Measurements from ENCODE around the gene BEAN1. TPM values are rescaled to one million over a fixed set of nuclear protein-coding genes. Genes with fewer than 3 reads are reported as not detected.

The BEAN1 gene
- total and polyA plus RNA-seq, 2 experiments from 2014 or later = 0.07 to 0.10 TPM

- H4K20me1 ChIP-seq (replicated peaks; ENCODE audit: insufficient read depth) = no peaks in the 10 kb centered on the region
- no peaks in the 10 kb centered on the region for H3K4me1 ChIP-seq (ENCODE audit: insufficient read depth)
- H3K27ac ChIP-seq (ENCODE audit: low read depth) = no peak overlapping the region
- H3F3A ChIP-seq (replicated peaks; ENCODE audit: low read depth) = no peaks in the 10 kb centered on the region
- TF ChIP-seq ZNF114 (CRISPR knock-in tag; IDR thresholded peaks at IDR 0.05) (no peak), ZNF331 (CRISPR knock-in tag; IDR thresholded peaks at IDR 0.05; ENCODE audit: low read depth) (no peak), JUNB (IDR thresholded peaks at IDR 0.05; ENCODE audit: unreplicated experiment) (no peak), POLR2AphosphoS5 (IDR thresholded peaks at IDR 0.05; ENCODE audit: low read depth) (no peak), STAT1 (IDR thresholded peaks at IDR 0.05; ENCODE audit: unreplicated experiment) (no peak), CREB1 (CRISPR knock-in tag; IDR thresholded peaks at IDR 0.05; ENCODE audit: low read depth) (no peak), CTCF (conservative IDR thresholded peaks at IDR 0.05; ENCODE audit: low read depth in 2 of 2) (no peak), EZH2 (IDR thresholded peaks at IDR 0.05; ENCODE audit: low read depth, unreplicated experiment) (no peak), NANOG (IDR thresholded peaks at IDR 0.05; ENCODE audit: borderline replicate concordance) (no peak), EZH2phosphoT487 (IDR thresholded peaks at IDR 0.05; ENCODE audit: unreplicated experiment) (no peak)
- TF ChIP-seq, protein P1, sequence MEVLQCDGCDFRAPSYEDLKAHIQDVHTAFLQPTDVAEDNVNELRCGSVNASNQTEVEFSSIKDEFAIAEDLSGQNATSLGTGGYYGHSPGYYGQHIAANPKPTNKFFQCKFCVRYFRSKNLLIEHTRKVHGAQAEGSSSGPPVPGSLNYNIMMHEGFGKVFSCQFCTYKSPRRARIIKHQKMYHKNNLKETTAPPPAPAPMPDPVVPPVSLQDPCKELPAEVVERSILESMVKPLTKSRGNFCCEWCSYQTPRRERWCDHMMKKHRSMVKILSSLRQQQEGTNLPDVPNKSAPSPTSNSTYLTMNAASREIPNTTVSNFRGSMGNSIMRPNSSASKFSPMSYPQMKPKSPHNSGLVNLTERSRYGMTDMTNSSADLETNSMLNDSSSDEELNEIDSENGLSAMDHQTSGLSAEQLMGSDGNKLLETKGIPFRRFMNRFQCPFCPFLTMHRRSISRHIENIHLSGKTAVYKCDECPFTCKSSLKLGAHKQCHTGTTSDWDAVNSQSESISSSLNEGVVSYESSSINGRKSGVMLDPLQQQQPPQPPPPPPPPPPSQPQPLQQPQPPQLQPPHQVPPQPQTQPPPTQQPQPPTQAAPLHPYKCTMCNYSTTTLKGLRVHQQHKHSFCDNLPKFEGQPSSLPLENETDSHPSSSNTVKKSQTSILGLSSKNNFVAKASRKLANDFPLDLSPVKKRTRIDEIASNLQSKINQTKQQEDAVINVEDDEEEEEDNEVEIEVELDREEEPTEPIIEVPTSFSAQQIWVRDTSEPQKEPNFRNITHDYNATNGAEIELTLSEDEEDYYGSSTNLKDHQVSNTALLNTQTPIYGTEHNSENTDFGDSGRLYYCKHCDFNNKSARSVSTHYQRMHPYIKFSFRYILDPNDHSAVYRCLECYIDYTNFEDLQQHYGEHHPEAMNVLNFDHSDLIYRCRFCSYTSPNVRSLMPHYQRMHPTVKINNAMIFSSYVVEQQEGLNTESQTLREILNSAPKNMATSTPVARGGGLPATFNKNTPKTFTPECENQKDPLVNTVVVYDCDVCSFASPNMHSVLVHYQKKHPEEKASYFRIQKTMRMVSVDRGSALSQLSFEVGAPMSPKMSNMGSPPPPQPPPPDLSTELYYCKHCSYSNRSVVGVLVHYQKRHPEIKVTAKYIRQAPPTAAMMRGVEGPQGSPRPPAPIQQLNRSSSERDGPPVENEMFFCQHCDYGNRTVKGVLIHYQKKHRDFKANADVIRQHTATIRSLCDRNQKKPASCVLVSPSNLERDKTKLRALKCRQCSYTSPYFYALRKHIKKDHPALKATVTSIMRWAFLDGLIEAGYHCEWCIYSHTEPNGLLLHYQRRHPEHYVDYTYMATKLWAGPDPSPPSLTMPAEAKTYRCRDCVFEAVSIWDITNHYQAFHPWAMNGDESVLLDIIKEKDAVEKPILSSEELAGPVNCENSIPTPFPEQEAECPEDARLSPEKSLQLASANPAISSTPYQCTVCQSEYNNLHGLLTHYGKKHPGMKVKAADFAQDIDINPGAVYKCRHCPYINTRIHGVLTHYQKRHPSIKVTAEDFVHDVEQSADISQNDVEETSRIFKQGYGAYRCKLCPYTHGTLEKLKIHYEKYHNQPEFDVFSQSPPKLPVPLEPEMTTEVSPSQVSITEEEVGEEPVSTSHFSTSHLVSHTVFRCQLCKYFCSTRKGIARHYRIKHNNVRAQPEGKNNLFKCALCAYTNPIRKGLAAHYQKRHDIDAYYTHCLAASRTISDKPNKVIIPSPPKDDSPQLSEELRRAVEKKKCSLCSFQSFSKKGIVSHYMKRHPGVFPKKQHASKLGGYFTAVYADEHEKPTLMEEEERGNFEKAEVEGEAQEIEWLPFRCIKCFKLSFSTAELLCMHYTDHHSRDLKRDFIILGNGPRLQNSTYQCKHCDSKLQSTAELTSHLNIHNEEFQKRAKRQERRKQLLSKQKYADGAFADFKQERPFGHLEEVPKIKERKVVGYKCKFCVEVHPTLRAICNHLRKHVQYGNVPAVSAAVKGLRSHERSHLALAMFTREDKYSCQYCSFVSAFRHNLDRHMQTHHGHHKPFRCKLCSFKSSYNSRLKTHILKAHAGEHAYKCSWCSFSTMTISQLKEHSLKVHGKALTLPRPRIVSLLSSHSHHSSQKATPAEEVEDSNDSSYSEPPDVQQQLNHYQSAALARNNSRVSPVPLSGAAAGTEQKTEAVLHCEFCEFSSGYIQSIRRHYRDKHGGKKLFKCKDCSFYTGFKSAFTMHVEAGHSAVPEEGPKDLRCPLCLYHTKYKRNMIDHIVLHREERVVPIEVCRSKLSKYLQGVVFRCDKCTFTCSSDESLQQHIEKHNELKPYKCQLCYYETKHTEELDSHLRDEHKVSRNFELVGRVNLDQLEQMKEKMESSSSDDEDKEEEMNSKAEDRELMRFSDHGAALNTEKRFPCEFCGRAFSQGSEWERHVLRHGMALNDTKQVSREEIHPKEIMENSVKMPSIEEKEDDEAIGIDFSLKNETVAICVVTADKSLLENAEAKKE (CRISPR knock-in tag; IDR thresholded peaks at IDR 0.05) = no peak
- TF ChIP-seq, protein P2, sequence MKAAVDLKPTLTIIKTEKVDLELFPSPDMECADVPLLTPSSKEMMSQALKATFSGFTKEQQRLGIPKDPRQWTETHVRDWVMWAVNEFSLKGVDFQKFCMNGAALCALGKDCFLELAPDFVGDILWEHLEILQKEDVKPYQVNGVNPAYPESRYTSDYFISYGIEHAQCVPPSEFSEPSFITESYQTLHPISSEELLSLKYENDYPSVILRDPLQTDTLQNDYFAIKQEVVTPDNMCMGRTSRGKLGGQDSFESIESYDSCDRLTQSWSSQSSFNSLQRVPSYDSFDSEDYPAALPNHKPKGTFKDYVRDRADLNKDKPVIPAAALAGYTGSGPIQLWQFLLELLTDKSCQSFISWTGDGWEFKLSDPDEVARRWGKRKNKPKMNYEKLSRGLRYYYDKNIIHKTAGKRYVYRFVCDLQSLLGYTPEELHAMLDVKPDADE (IDR thresholded peaks at IDR 0.05) = no peak
- TF ChIP-seq, protein P3, sequence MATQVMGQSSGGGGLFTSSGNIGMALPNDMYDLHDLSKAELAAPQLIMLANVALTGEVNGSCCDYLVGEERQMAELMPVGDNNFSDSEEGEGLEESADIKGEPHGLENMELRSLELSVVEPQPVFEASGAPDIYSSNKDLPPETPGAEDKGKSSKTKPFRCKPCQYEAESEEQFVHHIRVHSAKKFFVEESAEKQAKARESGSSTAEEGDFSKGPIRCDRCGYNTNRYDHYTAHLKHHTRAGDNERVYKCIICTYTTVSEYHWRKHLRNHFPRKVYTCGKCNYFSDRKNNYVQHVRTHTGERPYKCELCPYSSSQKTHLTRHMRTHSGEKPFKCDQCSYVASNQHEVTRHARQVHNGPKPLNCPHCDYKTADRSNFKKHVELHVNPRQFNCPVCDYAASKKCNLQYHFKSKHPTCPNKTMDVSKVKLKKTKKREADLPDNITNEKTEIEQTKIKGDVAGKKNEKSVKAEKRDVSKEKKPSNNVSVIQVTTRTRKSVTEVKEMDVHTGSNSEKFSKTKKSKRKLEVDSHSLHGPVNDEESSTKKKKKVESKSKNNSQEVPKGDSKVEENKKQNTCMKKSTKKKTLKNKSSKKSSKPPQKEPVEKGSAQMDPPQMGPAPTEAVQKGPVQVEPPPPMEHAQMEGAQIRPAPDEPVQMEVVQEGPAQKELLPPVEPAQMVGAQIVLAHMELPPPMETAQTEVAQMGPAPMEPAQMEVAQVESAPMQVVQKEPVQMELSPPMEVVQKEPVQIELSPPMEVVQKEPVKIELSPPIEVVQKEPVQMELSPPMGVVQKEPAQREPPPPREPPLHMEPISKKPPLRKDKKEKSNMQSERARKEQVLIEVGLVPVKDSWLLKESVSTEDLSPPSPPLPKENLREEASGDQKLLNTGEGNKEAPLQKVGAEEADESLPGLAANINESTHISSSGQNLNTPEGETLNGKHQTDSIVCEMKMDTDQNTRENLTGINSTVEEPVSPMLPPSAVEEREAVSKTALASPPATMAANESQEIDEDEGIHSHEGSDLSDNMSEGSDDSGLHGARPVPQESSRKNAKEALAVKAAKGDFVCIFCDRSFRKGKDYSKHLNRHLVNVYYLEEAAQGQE (IDR thresholded peaks at IDR 0.05; ENCODE audit: unreplicated experiment) = no peak
- no peaks in the 10 kb centered on the region for H3K36me3 Mint-ChIP-seq (ENCODE audit: low read depth)
- DNase-seq (ENCODE audit: low spot score) (no peak), ATAC-seq (no peak)
- H3K27me3 ChIP-seq (ENCODE audit: insufficient read depth) = peaks cover 28% of the 10 kb centered on the region
- H3K36me3 ChIP-seq (ENCODE audit: insufficient read depth) = no peaks in the 10 kb centered on the region
- peaks cover 17% of the 10 kb centered on the region for H3K27me3 Mint-ChIP-seq (ENCODE audit: insufficient read depth, low read depth, poor library complexity)
- no peak overlapping the region for H3K27ac Mint-ChIP-seq
- no peaks in the 10 kb centered on the region; the same call in 2 of the 3 replicates for H3K4me1 Mint-ChIP-seq
- H2AFZ ChIP-seq = no peak overlapping the region
- H3K4me3 ChIP-seq = no peak overlapping the region
- H3K9me2 ChIP-seq (ENCODE audit: insufficient read depth) = no peaks in the 10 kb centered on the region; the same call in 1 of the 2 replicates
- no peaks in the 10 kb centered on the region for H3K79me2 ChIP-seq (replicated peaks; ENCODE audit: insufficient read depth)
- H3K9me3 Mint-ChIP-seq = peaks cover 6% of the 10 kb centered on the region; the same call in 2 of the 3 replicates
- H3K4me3 Mint-ChIP-seq = no peak overlapping the region
- no peak overlapping the region for H3K4me2 ChIP-seq
These were observed 6.7 kb upstream of the BEAN1 start for GRCh38 chr16:66420396-66420795.

Data from GM23338 (cell line).